Measurements from ENCODE around the gene HRK. TPM values are rescaled to one million over a fixed set of nuclear protein-coding genes. Genes with fewer than 3 reads are reported as not detected.

The HRK gene
- total RNA-seq, 1 donor from 2014 or later = 4.4 TPM

DNA sequence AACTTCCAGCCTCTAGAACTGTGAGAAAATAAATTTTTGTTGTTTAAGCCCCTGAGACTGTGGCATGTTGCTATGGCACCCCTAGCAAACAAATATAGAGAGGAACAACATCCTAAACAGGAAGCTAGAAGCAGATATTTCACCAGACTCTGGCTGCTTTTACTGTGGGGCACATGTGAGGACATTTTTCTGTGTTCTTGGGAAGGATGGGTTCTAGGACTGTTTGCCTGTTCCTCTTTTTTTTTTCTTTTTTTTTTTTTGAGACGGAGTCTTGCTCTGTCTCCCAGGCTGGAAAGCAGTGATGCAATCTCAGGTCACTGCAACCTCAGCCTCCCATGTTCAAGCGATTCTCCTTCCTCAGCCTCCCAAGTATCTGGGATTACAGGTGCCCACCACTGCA lies 4.2 kb upstream of the HRK start:
- TF ChIP-seq, protein P1, sequence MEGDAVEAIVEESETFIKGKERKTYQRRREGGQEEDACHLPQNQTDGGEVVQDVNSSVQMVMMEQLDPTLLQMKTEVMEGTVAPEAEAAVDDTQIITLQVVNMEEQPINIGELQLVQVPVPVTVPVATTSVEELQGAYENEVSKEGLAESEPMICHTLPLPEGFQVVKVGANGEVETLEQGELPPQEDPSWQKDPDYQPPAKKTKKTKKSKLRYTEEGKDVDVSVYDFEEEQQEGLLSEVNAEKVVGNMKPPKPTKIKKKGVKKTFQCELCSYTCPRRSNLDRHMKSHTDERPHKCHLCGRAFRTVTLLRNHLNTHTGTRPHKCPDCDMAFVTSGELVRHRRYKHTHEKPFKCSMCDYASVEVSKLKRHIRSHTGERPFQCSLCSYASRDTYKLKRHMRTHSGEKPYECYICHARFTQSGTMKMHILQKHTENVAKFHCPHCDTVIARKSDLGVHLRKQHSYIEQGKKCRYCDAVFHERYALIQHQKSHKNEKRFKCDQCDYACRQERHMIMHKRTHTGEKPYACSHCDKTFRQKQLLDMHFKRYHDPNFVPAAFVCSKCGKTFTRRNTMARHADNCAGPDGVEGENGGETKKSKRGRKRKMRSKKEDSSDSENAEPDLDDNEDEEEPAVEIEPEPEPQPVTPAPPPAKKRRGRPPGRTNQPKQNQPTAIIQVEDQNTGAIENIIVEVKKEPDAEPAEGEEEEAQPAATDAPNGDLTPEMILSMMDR (IDR thresholded peaks at IDR 0.05; ENCODE audit: unreplicated experiment) = no peak
- H3K9me3 Mint-ChIP-seq = peaks cover 3% of the 10 kb centered on the region
- DNase-seq (ENCODE audit: low spot score in 2 of 2, unreplicated experiment in 2 of 2) = no peak
- no peak overlapping the region for H3K4me3 Mint-ChIP-seq
- peaks cover 9% of the 10 kb centered on the region for H3K4me1 Mint-ChIP-seq
- no peak overlapping the region for H3K27ac Mint-ChIP-seq
- no peaks in the 10 kb centered on the region for H3K36me3 Mint-ChIP-seq
- H3K27me3 Mint-ChIP-seq (ENCODE audit: low read depth) = peaks cover 71% of the 10 kb centered on the region

DNA sequence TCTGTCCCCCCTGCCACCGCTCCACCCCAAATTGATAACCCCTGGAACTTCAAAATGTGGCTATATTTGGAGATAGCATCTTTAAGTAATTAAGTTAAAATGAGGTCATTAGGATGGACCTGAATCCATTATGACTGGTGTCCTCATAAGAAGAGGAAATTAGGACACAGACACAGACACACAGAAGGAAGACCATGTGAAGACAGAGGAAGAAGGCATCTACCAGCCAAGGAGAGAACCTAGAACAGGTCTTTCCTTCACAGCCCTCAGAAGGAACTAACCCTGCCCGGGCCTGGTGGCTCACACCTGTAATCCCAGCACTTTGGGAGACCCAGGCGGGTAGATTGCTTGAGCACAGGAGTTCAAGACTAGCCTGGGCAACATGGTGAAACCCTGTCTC lies 3.6 kb upstream of the HRK start:
- H3K4me3 Mint-ChIP-seq = no peak overlapping the region
- peaks cover 77% of the 10 kb centered on the region for H3K27me3 Mint-ChIP-seq (ENCODE audit: low read depth)
- no peaks in the 10 kb centered on the region for H3K36me3 Mint-ChIP-seq
- H3K4me1 Mint-ChIP-seq = peaks cover 16% of the 10 kb centered on the region
- TF ChIP-seq, protein P1 (IDR thresholded peaks at IDR 0.05; ENCODE audit: unreplicated experiment) = no peak
- H3K9me3 Mint-ChIP-seq = no peaks in the 10 kb centered on the region
- H3K27ac Mint-ChIP-seq = no peak overlapping the region
- DNase-seq (ENCODE audit: low spot score in 2 of 2, unreplicated experiment in 2 of 2) = no peak

DNA sequence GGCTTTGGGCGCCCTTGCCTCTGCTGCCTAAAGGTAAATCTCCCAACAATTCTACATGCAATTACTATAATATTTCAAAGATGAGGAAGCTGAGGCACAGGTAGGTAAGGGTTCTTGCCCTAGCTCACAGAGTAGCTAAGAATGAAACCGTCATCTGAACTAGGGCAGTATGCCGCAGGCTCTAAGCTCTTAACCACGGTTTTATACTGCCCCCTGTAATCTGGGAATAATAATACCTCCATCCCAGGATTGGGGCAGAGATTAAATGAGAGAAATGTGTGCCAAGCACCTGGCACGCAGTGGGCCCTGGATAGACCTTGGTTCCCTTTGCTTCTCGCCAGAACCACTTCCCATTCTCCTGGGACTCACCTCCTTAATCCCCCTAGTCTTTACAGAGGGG lies 1.5 kb upstream of the HRK start:
- TF ChIP-seq, protein P1 (IDR thresholded peaks at IDR 0.05; ENCODE audit: unreplicated experiment) = no peak
- Mint-ChIP-seq H3K27me3 (ENCODE audit: low read depth) (peaks cover 83% of the 10 kb centered on the region), H3K4me3 (peak overlapping the region; percentile 71), H3K4me1 (peaks cover 29% of the 10 kb centered on the region), H3K36me3 (no peaks in the 10 kb centered on the region), H3K27ac (no peak overlapping the region), H3K9me3 (no peaks in the 10 kb centered on the region)
- DNase-seq (ENCODE audit: low spot score in 2 of 2, unreplicated experiment in 2 of 2) = no peak

DNA sequence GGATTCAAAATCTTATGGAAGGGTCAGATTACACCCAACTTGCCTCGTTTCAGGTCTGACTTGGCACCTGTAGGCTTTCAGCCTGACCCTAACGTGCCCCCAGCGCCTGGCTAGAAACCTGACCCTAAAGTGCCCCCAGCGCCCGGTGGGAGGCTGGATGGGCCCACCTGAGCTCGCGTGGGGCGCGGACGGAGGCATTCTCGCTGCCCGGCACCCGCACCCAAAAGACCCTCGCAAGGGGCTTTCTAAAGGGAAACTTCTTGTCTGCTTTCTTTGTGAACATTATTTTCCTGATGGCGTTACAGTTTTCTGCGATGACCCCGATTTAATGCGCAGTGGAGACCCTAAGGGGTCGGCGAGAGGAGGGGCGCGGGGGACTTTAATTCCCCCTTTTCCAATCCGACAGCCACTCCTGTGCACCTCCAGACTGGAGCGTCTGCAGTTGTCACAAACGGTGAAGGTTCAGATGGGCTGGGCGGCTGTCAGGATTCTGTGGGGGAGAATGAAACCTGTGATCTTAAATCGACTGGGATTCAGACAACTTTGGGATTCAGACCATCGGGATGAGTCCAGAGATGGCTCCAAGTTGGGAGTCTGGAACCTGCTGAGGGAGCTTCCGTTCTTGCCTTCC lies 751 bp upstream of the HRK start:
- peaks cover 29% of the 10 kb centered on the region for H3K4me1 Mint-ChIP-seq
- peak overlapping the region; percentile 71 for H3K4me3 Mint-ChIP-seq
- H3K36me3 Mint-ChIP-seq = no peaks in the 10 kb centered on the region
- H3K9me3 Mint-ChIP-seq = no peaks in the 10 kb centered on the region
- no peak for DNase-seq (ENCODE audit: low spot score in 2 of 2, unreplicated experiment in 2 of 2)
- H3K27ac Mint-ChIP-seq = peak overlapping the region; percentile 56
- peaks cover 82% of the 10 kb centered on the region for H3K27me3 Mint-ChIP-seq (ENCODE audit: low read depth)
- TF ChIP-seq, protein P1 (IDR thresholded peaks at IDR 0.05; ENCODE audit: unreplicated experiment) = no peak

DNA sequence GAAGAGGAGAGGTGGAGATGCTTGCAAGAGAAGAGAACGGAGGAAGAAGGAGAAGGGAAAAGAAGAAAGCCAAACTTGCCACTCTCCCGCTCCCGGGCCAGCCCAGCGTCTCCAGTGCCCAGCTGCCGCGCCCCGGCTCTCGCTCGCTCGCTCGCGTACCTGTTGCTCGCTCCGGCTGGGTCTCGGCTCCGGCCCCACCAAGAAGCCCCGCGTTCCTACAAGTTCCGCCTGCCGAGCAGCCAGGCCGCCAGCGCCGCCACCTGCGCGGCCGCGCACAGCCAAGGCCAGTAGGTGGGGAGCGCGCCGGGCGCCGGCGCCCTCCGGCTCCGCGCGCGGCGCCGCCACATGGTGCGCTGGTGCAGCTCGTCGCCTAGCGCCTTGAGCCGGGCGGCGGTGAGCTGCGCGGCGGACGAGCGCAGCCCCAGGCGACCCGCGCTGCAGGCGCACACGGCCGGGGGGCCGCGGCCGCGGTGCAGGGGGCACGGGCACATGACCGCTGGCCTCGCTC lies 370 bp downstream of the HRK start:
- peaks cover 88% of the 10 kb centered on the region for H3K27me3 Mint-ChIP-seq (ENCODE audit: low read depth)
- peaks cover 40% of the 10 kb centered on the region for H3K4me1 Mint-ChIP-seq
- DNase-seq (ENCODE audit: low spot score in 2 of 2, unreplicated experiment in 2 of 2) = peak in 1 of 2 experiments; percentile 73
- peak overlapping the region; percentile 82 for H3K4me3 Mint-ChIP-seq
- H3K36me3 Mint-ChIP-seq = no peaks in the 10 kb centered on the region
- TF ChIP-seq, protein P1 (IDR thresholded peaks at IDR 0.05; ENCODE audit: unreplicated experiment) = no peak
- peak overlapping the region; percentile 17 for H3K27ac Mint-ChIP-seq
- no peaks in the 10 kb centered on the region for H3K9me3 Mint-ChIP-seq
